BLaER1 (cell line): ENCODE measurements around the gene FSCN2.

Source experiments
- H3K27ac ChIP-seq: shearing (Covaris generic); formaldehyde crosslinking; 2 replicates; pipeline ENCODE4 v1.8.1; 2022
- H3K27me3 ChIP-seq: shearing (Covaris generic); formaldehyde crosslinking; 2 replicates; pipeline ENCODE4 v1.8.1; 2022
- H3K36me3 ChIP-seq: shearing (Covaris generic); formaldehyde crosslinking; 2 replicates; pipeline ENCODE4 v1.8.1; 2022
- H3K4me1 ChIP-seq: shearing (Covaris generic); formaldehyde crosslinking; 2 replicates; pipeline ENCODE4 v1.8.1; 2022
- H3K4me2 ChIP-seq: shearing (Covaris generic); formaldehyde crosslinking; 2 replicates; pipeline ENCODE4 v1.8.1; 2022
- H3K4me3 ChIP-seq: shearing (Covaris generic); formaldehyde crosslinking; 2 replicates; pipeline ENCODE4 v1.8.1; 2022
- H3K9ac ChIP-seq: shearing (Covaris generic); formaldehyde crosslinking; 2 replicates; pipeline ENCODE4 v1.8.1; 2022
- H3K9me3 ChIP-seq: shearing (Covaris generic); formaldehyde crosslinking; 2 replicates; pipeline ENCODE4 v1.8.1; 2022
- H4K20me1 ChIP-seq: shearing (Covaris generic); formaldehyde crosslinking; 2 replicates; pipeline ENCODE4 v1.8.1; 2022
- Cebpa-rat ChIP-seq: shearing (Covaris generic); IDR thresholded peaks from 2 replicates; pipeline ENCODE4 v1.8.1; 2022

Gene FSCN2

GRCh38 chr17:81527591-81528383 is at the start of gene FSCN2:
TSS of gene FSCN2 (plus strand) at chr17:81528377. CDS start at chr17:81528532, 155 bp downstream.
- Histone ChIP-seq H3K27me3 (peaks cover 42% of the 10 kb centered on the region), H3K4me3 (no peak within 1 kb of the TSS), H3K27ac (no peak within 1 kb of the TSS), H4K20me1 (peaks cover 14% of the 10 kb centered on the region), H3K9ac (no peak within 1 kb of the TSS), H3K36me3 (no peaks in the 10 kb centered on the region), H3K9me3 (0 out of 2 replicates have a peak, but pooled peaks cover 7% of the 10 kb centered on the region), H3K4me2 (no peak within 1 kb of the TSS), H3K4me1 (peaks cover 32% of the 10 kb centered on the region)
- TF ChIP-seq Cebpa-rat, result no peak

GRCh38 chr17:81479175-81480071 is 48.8 kb upstream of the FSCN2 start:
- peaks cover 80% of the 10 kb centered on the region for H3K4me1 ChIP-seq
- no peaks in the 10 kb centered on the region for H4K20me1 ChIP-seq
- H3K4me2 ChIP-seq, result peak overlapping the region; percentile 96
- no peaks in the 10 kb centered on the region for H3K36me3 ChIP-seq
- no peak overlapping the region for H3K9ac ChIP-seq
- no peak overlapping the region for H3K4me3 ChIP-seq
- no peaks in the 10 kb centered on the region for H3K27me3 ChIP-seq
- no peaks in the 10 kb centered on the region for H3K9me3 ChIP-seq
- H3K27ac ChIP-seq, result peak overlapping the region; percentile 99
- no peak for TF ChIP-seq Cebpa-rat

- Histone ChIP-seq H3K4me1 (peaks cover 80% of the 10 kb centered on the region), H3K4me3 (peak overlapping the region; percentile 67), H4K20me1 (no peaks in the 10 kb centered on the region), H3K36me3 (no peaks in the 10 kb centered on the region), H3K9me3 (no peaks in the 10 kb centered on the region), H3K27ac (peak overlapping the region; percentile 99), H3K9ac (peak overlapping the region; percentile 82), H3K4me2 (peak overlapping the region; percentile 96), H3K27me3 (no peaks in the 10 kb centered on the region)
- no peak for TF ChIP-seq Cebpa-rat
These were observed 47.8 kb upstream of the FSCN2 start for GRCh38 chr17:81480140-81481072.

DNA sequence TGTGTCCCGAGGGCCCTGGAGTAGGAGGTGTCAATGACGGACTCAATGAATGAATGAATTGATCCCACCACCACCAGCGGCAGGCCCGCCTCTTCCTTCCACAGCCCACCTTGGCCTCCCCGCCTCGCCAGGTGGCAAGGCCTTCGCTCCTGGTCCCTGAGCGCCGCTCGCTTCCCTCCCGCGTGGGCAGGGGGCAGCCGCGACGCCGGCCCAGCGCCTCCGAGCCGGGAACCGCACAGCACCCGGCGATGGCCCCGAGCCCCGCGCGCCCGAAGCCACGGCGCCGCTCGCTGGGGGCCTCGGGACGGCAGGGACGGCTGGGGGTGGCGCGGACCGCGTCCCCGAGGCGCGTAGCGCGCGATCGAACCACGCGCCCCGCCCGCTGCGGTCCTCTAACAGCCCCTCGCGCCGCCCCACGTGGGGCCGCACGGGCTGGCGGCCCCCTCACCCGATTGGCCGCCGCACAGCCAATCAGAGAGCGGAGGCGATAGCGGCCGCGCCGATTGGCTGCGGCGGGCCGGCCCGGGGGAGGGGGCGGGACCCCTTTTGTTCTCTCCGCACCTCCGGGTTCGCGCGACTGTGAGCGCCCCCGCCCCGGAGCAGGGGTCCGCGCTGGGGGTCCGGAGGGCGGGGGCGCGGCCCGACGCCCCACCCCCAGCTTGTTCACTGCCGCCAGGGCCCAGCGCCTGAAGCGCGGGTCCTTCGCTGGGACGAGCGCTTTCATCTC is 46.9 kb upstream of the FSCN2 start:
- H3K27me3 ChIP-seq, result no peaks in the 10 kb centered on the region

GRCh38 chr17:81481815-81482505 is 46.2 kb upstream of the FSCN2 start:
- H3K4me3 ChIP-seq, result peak overlapping the region; percentile 67

More for the DNA sequence above, 46.9 kb upstream of the FSCN2 start:
- peak overlapping the region; percentile 96 for H3K4me2 ChIP-seq
- H4K20me1 ChIP-seq, result no peaks in the 10 kb centered on the region
- H3K36me3 ChIP-seq, result no peaks in the 10 kb centered on the region
- TF ChIP-seq Cebpa-rat, result no peak
- H3K27ac ChIP-seq, result peak overlapping the region; percentile 99
- no peaks in the 10 kb centered on the region for H3K9me3 ChIP-seq
- H3K9ac ChIP-seq, result peak overlapping the region; percentile 82
- H3K4me1 ChIP-seq, result peaks cover 80% of the 10 kb centered on the region
- H3K4me3 ChIP-seq, result peak overlapping the region; percentile 67

DNA sequence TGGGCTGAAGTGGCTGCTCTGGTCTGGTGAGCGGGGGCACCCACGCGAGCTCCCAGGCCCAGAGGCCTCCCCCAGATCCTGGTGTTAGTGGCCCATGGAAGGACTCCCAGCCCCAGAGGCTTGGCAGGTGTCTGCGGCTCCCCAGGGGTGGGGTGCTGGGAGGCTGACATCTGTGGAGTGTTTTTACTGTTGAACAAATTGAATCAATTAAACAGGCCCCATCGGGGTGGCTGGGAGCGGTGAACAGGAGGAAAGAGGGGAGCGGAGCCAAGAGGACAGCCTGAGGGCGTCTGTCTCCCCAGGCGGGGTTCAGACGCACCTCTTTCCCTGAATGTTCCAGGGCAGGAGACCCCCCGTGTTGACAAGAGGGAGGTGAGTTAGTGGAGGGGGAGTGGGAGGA is 45.5 kb upstream of the FSCN2 start:
- Histone ChIP-seq H3K4me1 (peaks cover 92% of the 10 kb centered on the region), H3K36me3 (no peaks in the 10 kb centered on the region), H3K27me3 (no peaks in the 10 kb centered on the region), H3K27ac (peak overlapping the region; percentile 99), H4K20me1 (no peaks in the 10 kb centered on the region), H3K4me2 (peak overlapping the region; percentile 96), H3K4me3 (peak overlapping the region; percentile 67), H3K9me3 (no peaks in the 10 kb centered on the region), H3K9ac (peak overlapping the region; percentile 82)
- no peak for TF ChIP-seq Cebpa-rat

More at GRCh38 chr17:81481815-81482505, 46.2 kb upstream of the FSCN2 start:
- Histone ChIP-seq H3K9me3 (no peaks in the 10 kb centered on the region), H3K27ac (peak overlapping the region; percentile 99), H4K20me1 (no peaks in the 10 kb centered on the region), H3K4me2 (peak overlapping the region; percentile 96), H3K27me3 (no peaks in the 10 kb centered on the region), H3K4me1 (peaks cover 87% of the 10 kb centered on the region), H3K9ac (peak overlapping the region; percentile 82), H3K36me3 (no peaks in the 10 kb centered on the region)
- no peak for TF ChIP-seq Cebpa-rat

GRCh38 chr17:81483085-81483861 is 44.9 kb upstream of the FSCN2 start:
- peak overlapping the region; percentile 96 for H3K4me2 ChIP-seq
- H3K4me3 ChIP-seq, result peak overlapping the region; percentile 67

DNA sequence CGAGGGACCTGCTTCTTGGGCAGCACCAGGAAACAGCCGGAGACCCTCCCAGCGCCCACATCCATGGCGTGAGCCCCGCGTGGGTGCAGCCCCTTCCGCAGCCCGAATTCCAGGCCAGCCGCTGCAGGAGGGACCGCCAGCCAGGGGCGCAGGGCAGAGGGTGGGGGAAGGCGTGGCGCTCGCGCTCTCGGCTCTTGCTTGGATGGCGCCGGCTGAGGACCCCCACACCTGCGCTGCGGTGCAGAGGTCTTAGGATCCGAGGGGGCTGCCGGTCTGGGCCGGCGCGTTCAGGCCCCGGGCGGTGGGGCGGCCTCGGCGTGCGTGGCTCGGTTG is 44.3 kb upstream of the FSCN2 start:
- Histone ChIP-seq H3K4me1 (peaks cover 92% of the 10 kb centered on the region), H3K36me3 (no peaks in the 10 kb centered on the region), H3K4me2 (peak overlapping the region; percentile 96), H3K4me3 (peak overlapping the region; percentile 67), H3K27ac (peak overlapping the region; percentile 99), H3K9me3 (no peaks in the 10 kb centered on the region), H3K9ac (peak overlapping the region; percentile 82), H3K27me3 (no peaks in the 10 kb centered on the region), H4K20me1 (no peaks in the 10 kb centered on the region)
- no peak for TF ChIP-seq Cebpa-rat

More at GRCh38 chr17:81483085-81483861, 44.9 kb upstream of the FSCN2 start:
- Histone ChIP-seq H3K36me3 (no peaks in the 10 kb centered on the region), H4K20me1 (no peaks in the 10 kb centered on the region), H3K9ac (peak overlapping the region; percentile 82), H3K27me3 (no peaks in the 10 kb centered on the region), H3K9me3 (no peaks in the 10 kb centered on the region), H3K4me1 (peaks cover 89% of the 10 kb centered on the region), H3K27ac (peak overlapping the region; percentile 99)
- no peak for TF ChIP-seq Cebpa-rat
